Esophagus mucosa (tissue), 1 donor: ENCODE measurements around the gene HINT2. TPM values are rescaled to one million over a fixed set of nuclear protein-coding genes. Genes with fewer than 3 reads are reported as not detected.

Experiments used
- ATAC-seq: fragments of 200-7000 bp; cut with Tn5 transposase; one replicate; pipeline ENCODE4 v1.9.1; 2020
- total RNA-seq: library from RNA; stranded (reverse); gene quantifications from one replicate; pipeline ENCODE4 v1.2.4, GENCODE V29; 2023
- donor health status: DM: yes; HTN: yes; CAD: no.

HINT2 gene
- total RNA-seq, 1 donor from 2014 or later = 30.2 TPM

DNA sequence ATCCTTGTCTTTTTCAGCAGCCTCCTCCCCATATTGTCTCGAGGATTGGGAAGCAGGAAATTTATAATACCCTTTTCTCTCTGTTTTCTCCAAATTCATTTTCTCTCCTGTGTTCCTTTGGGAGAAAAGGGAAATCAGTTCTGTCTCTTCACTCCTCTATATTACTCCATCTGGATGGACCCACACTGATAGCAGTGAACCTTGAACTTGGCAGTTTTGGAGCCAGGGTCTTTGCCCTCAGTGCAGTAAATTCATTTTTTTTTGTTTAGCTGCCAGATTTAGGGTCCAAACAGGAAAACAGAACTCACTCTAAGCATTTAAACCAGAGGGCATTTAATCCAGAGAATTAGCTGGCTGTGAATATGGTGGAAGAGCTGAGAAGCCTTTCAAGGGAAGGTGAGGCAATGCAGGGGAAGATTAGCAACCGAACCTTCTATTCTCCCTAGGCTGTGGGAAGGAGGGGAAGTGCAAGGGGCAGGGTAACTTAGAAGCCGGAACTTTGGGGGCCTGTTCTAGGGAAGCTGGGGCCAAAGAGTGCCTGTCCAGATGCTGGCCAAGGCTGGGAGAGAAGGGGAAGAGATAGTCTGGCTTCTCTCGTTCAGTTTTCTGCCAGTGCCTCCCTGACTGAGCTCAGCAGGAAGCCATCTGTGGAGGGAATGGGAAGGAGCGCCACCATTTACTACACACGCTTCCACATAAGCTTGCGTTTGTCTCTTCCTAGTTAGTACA is 39.8 kb downstream of the HINT2 start:
- no peak for ATAC-seq

DNA sequence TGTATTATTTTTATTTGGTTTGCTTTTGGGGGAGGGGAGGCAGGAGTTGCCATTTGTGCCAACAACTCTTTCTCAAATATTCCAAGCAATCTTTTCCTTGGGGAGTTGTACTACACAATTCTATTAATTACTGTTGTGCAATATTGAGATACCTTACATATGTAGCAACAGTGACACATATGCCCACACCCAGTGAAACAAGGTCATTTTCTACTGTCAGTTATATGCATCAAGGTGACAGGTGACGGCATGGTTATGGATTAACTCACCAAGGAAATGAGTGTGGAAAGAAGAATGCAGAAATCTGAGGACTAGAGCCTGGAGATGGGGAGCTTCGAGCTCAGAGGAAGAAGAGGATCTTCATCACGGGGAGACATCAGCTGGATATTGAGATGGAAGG is 42.9 kb downstream of the HINT2 start:
- ATAC-seq = peak; percentile 95

DNA sequence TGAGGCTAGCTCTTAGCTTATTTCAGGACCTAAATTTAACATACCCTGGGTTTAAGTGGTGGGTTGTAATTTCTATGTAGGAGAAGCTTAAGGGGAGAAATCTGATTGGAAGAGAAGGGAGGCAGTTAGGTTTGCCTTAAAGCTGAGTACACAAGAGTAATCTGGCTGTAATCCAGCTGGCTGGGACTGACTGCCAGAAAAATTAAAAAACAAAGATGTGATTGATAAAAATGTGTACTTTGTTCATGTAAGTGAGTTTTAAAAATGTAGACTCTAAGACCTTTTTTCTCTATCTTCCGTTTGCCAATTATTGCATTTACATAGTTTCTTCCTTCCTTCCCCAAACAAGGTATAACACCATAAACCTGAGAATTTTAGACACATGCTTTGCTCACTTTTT is 43.3 kb downstream of the HINT2 start:
- ATAC-seq = no peak

DNA sequence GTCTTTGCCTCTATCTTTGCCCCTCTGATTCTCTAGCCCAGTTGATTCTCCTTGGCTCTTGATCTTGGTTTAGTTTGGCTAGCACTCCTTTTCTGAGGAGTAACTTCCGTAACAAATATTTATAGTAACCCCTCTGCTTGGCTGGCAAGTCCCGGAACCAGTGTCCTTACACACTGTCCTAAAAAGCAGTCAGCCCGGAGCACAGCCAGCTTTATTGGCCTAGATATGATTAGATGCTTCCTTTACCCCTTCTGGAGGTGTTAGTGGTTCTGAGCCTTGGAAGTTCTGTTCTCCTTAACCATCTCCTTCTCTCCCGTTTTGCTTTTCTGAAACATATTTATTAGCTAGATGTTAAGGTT is 43.8 kb downstream of the HINT2 start:
- no peak for ATAC-seq

DNA sequence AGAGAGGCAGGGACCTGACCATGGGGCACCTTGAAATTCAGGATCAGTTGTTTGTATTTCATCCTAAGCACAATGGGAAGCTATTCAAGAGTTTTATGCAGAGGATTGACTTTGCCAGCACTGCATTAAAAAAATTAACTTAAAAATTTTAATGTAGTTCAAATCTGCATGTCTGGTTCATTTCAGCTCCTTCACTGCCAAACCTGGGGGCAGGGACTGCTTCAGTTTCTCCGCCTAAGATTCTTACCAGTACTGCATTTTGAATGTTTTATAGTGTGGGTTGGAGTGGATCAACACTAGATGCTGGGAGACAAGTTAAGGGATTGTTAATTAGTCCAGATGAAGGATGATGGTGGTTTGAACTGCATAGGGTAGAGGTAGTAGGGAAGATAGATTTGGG is 45.1 kb downstream of the HINT2 start:
- ATAC-seq = no peak

DNA sequence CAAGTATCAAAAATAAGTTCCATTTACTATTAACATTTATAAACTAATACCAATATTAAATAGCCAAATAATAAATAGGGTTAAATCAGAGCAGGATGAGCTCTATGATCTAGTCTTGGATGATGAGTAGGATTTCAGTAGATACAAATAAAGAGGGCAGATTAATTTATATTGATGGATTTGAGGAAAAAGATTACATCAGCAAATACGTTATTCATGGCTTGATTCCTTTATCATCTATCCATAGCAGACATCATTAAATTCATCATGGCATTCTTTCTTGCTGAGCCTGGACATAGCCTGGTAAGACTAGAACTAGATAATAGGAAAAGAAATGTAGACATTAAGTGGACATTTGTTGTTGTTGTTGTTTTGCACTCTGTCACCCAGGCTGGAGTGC is 47.4 kb downstream of the HINT2 start:
- ATAC-seq = no peak

DNA sequence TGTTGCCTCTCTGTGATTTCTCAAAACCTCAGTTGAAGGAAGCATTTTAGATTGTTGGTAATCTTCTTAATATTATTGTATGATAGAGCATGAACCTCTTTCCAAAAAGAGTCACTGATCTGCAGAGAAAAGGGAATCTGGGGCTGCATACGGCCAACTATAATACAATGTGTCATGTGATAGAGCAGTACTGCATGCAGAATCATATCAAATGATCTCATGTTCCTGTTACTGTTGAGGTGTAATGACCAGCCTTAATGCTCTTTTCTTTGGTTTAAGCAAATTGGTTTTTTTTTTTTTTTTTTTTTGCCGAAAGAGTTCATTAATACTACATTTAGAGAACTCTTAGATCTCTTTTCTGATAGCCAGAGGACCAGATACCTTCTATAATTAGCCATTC is 47.8 kb downstream of the HINT2 start:
- ATAC-seq = no peak

DNA sequence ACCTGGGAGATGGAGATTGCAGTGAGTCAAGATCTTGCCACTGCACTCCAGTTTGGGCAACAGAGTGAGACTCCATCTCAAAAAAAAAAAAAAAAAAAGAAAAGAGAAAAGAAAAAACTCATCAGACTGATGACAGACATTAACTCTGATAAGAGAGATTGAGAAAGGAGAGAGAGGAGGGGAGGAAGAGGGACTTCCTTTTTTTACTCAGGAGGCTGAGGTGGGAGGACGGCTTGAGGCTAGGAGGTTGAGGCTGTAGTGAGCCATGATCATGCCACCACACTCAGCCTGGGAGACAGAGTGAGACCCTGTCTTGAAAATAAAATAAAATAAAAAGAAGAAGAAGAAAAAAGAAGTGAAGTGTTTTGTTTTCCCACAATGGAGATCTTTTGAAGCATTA is 51.0 kb downstream of the HINT2 start:
- ATAC-seq = no peak

DNA sequence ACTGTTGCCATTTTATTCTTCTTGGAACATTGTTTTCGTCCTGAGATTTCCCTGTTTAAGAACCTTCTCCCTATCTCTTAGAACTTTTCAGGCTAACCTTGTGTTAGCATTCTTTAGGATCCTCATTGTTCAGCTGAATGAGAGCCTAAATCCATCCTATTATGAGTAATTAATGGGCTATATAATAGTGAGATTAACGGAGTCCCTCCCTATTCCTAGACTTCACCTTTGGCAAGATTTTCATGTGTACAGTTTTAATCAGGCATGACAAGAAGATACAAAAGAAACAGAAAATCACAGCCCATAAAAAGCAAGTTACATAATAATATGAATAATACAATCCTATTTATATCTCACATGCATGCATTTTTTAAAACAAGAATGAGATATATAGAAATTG is 51.7 kb downstream of the HINT2 start:
- peak; percentile 95 for ATAC-seq

Other genes with a start within 250 kb of the HINT2 start
- 9.5 TPM for gene TESK1, start 209.8 kb downstream of the HINT2 start, total RNA-seq
- 0.52 TPM for gene CD72, start 196.6 kb downstream of the HINT2 start, total RNA-seq
- gene SIT1, start 164.1 kb downstream of the HINT2 start, total RNA-seq = 0.44 TPM
- gene RMRP, start 157.0 kb downstream of the HINT2 start, total RNA-seq = 5,550 TPM
- gene CCDC107, start 156.8 kb downstream of the HINT2 start, total RNA-seq = 7.9 TPM
- 2.4 TPM for gene ARHGEF39, start 149.8 kb downstream of the HINT2 start, total RNA-seq
- 1.6 TPM for gene CA9, start 141.1 kb downstream of the HINT2 start, total RNA-seq
- 31.2 TPM for gene TPM2, start 125.1 kb downstream of the HINT2 start, total RNA-seq
- 84.6 TPM for gene TLN1, start 82.8 kb downstream of the HINT2 start, total RNA-seq
- gene CREB3, start 82.4 kb downstream of the HINT2 start, total RNA-seq = 15.1 TPM
- 20.9 TPM for gene GBA2, start 65.8 kb downstream of the HINT2 start, total RNA-seq
- 17.4 TPM for gene RGP1, start 65.8 kb downstream of the HINT2 start, total RNA-seq
- not detected for gene MSMP, start 60.8 kb downstream of the HINT2 start, total RNA-seq
- gene NPR2, start 23.5 kb downstream of the HINT2 start, total RNA-seq = 1.3 TPM
- gene SPAG8, start 2.8 kb downstream of the HINT2 start, total RNA-seq = 0.20 TPM
- gene FAM221B, start 13.7 kb upstream of the HINT2 start, total RNA-seq = not detected
- 1.7 TPM for gene TMEM8B, start 14.2 kb upstream of the HINT2 start, total RNA-seq
- gene OR13J1, start 55.4 kb upstream of the HINT2 start, total RNA-seq = not detected
- 1.2 TPM for gene HRCT1, start 91.2 kb upstream of the HINT2 start, total RNA-seq
- gene SPAAR, start 94.4 kb upstream of the HINT2 start, total RNA-seq = 0.16 TPM
- gene OR2S2, start 143.1 kb upstream of the HINT2 start, total RNA-seq = not detected
- gene RECK, start 221.9 kb upstream of the HINT2 start, total RNA-seq = 1.2 TPM